PC-3 (cell line): Measurements from ENCODE around the gene ENAH. TPM values are rescaled to one million over a fixed set of nuclear protein-coding genes. Genes with fewer than 3 reads are reported as not detected.
A peak's percentile ranks its signal among the peaks of the same experiment; 100 is the strongest.

ENCODE experiments used
- ATAC-seq: fragments of 200-7000 bp; cut with Tn5 transposase; 2 replicates; pipeline ENCODE4 v1.9.1; 2020; ENCODE audit warnings: mild to moderate bottlenecking, moderate library complexity
- BruUV-seq: library from RNA; stranded (reverse); fragments of 400-500 nt; replicated peaks from 2 replicates; lab custom pipeline; 2021; lab: Mats Ljungman, UMichigan
- CTCF ChIA-PET: fragments of 300-600 bp; sonication (Branson Sonifier 250); formaldehyde crosslinking; loops from one replicate; lab custom pipeline; 2022; ENCODE audit warnings: antibody characterized with exemption; lab: Charles Lee
- POLR2A ChIA-PET: fragments of 300-600 bp; sonication (Branson Sonifier 250); formaldehyde crosslinking; loops from one replicate; lab custom pipeline; 2022; ENCODE audit warnings: antibody characterized with exemption; ENCODE audit not compliant: unreplicated experiment; lab: Charles Lee
- DNase-seq: peaks from one replicate; pipeline ENCODE4 v3.0.0-alpha.2; 2015
- H2AFZ ChIP-seq: fragments of 300-600 bp; sonication (generic); 2 replicates; pipeline ENCODE4 v1.6.0; 2016; ENCODE audit warnings: antibody characterized with exemption, low read length
- H3F3A ChIP-seq: fragments of 300-600 bp; sonication (generic); one replicate; pipeline ENCODE4 v1.6.0; 2017; ENCODE audit warnings: antibody characterized with exemption, low read length, control low read depth, mild to moderate bottlenecking; ENCODE audit not compliant: unreplicated experiment
- H3K27ac ChIP-seq: fragments of 300-600 bp; sonication (generic); 2 replicates; pipeline ENCODE4 v1.5.1; 2016; ENCODE audit warnings: mild to moderate bottlenecking, low read length
- H3K27me3 ChIP-seq: fragments of 300-600 bp; sonication (generic); 2 replicates; pipeline ENCODE4 v1.6.1; 2016; ENCODE audit warnings: low read length, mixed read lengths
- H3K36me3 ChIP-seq: fragments of 300-600 bp; sonication (generic); 2 replicates; pipeline ENCODE4 v1.6.1; 2016; ENCODE audit warnings: low read depth, mixed run types, low read length, mixed read lengths
- H3K4me1 ChIP-seq: fragments of 300-600 bp; sonication (generic); 2 replicates; pipeline ENCODE4 v1.5.1; 2016; ENCODE audit warnings: low read length; ENCODE audit not compliant: insufficient read depth
- H3K4me2 ChIP-seq: fragments of 300-600 bp; sonication (generic); 2 replicates; pipeline ENCODE4 v1.6.0; 2016; ENCODE audit warnings: low read length
- H3K4me3 ChIP-seq: fragments of 300-600 bp; sonication (generic); 2 replicates; pipeline ENCODE4 v1.5.1; 2016; ENCODE audit warnings: mild to moderate bottlenecking, low read length, mixed read lengths
- H3K79me2 ChIP-seq: fragments of 300-600 bp; sonication (generic); 2 replicates; pipeline ENCODE4 v1.6.1; 2017; ENCODE audit warnings: low read length, mixed read lengths
- H3K9ac ChIP-seq: fragments of 300-600 bp; sonication (generic); 2 replicates; pipeline ENCODE4 v1.6.0; 2016; ENCODE audit warnings: mild to moderate bottlenecking, low read length
- H3K9me2 ChIP-seq: fragments of 300-600 bp; sonication (generic); replicated peaks from 2 replicates; pipeline ENCODE4 v1.6.1; 2016; ENCODE audit warnings: mixed run types, low read length, mixed read lengths
- H3K9me3 ChIP-seq: fragments of 300-600 bp; sonication (generic); 2 replicates; pipeline ENCODE4 v1.6.1; 2016; ENCODE audit warnings: low read length, mixed read lengths
- H4K20me1 ChIP-seq: fragments of 300-600 bp; sonication (generic); 2 replicates; pipeline ENCODE4 v1.6.1; 2016; ENCODE audit warnings: low read length, mixed read lengths
- CTCF ChIP-seq: fragments of 300-600 bp; sonication (generic); conservative IDR thresholded peaks from 2 replicates; pipeline ENCODE4 v1.5.1; 2017; ENCODE audit warnings: antibody characterized with exemption, low read depth, mild to moderate bottlenecking, low read length
- EZH2 ChIP-seq: fragments of 300-600 bp; sonication (generic); IDR thresholded peaks from one replicate; pipeline ENCODE4 v1.6.1; 2017; ENCODE audit warnings: antibody characterized with exemption, mild to moderate bottlenecking, low read length; ENCODE audit not compliant: unreplicated experiment
- EZH2phosphoT487 ChIP-seq: fragments of 300-600 bp; sonication (generic); IDR thresholded peaks from 2 replicates; pipeline ENCODE4 v1.6.1; 2018; ENCODE audit warnings: mild to moderate bottlenecking, antibody characterized with exemption, low read length, borderline replicate concordance
- intact Hi-C: fragments of 100-400 bp; cut with micrococcal nuclease; formaldehyde crosslinking; loops from 2 replicates; pipeline ENCODE4 v1.9.0; 2023
- total RNA-seq: library from RNA; depleted of rRNA; stranded (reverse); fragments of >200 nt; gene quantifications from 2 replicates; pipeline ENCODE4 v1.2.3, GENCODE V29; 2014; rRNA removed

ENAH gene
- total RNA-seq, 1 experiment from 2014 or later = 96.6 TPM

GRCh38 chr1:225437710-225438437, 215.0 kb downstream of the ENAH start:
- DNase-seq (peak; percentile 61), ATAC-seq (peak; percentile 90)
- Histone ChIP-seq H3K79me2 (no peaks in the 10 kb centered on the region), H3F3A (no peaks in the 10 kb centered on the region), H3K27ac (no peak overlapping the region), H3K9me2 (no peaks in the 10 kb centered on the region), H3K9me3 (no peaks in the 10 kb centered on the region), H3K27me3 (no peaks in the 10 kb centered on the region), H3K36me3 (no peaks in the 10 kb centered on the region), H3K4me1 (no peaks in the 10 kb centered on the region), H3K4me2 (no peak overlapping the region), H4K20me1 (no peaks in the 10 kb centered on the region), H2AFZ (no peak overlapping the region), H3K9ac (no peak overlapping the region), H3K4me3 (no peak overlapping the region)
- BruUV-seq = no TSS peak
- TF ChIP-seq CTCF (peak; percentile 83), EZH2phosphoT487 (no peak), EZH2 (no peak)
- intact Hi-C loops = no loop called here
- CTCF ChIA-PET = interaction anchor here (0.6 kb wide), 1 partner anchor 10 kb away, joined by 3 read pairs; the partner anchor contains the start of gene LBR
- POLR2A ChIA-PET = no interaction called here

Other genes starting within 250 kb of the ENAH start
- gene LBR, start 225.1 kb downstream of the ENAH start, total RNA-seq = 35.1 and 42.0 TPM in 2 replicates
- gene SRP9, start 124.7 kb upstream of the ENAH start, total RNA-seq = 241 and 306 TPM in 2 replicates
- 54.6 and 69.2 TPM in 2 replicates for gene EPHX1, start 157.0 kb upstream of the ENAH start, total RNA-seq
- 47.5 and 59.3 TPM in 2 replicates for gene TMEM63A, start 229.3 kb upstream of the ENAH start, total RNA-seq
- not detected in 2 replicates for gene LEFTY1, start 236.0 kb upstream of the ENAH start, total RNA-seq